ENCODE results near the gene RAB23. TPM values are rescaled to one million over a fixed set of nuclear protein-coding genes. Genes with fewer than 3 reads are reported as not detected.
A peak's percentile ranks its signal among the peaks of the same experiment; 100 is the strongest.
"Not testable (repeated sequence)": the region's sequence is repeated elsewhere in the genome, so short reads cannot be mapped to it uniquely, and the experiment has no call there.

The RAB23 gene
- total RNA-seq, 2 donors from 2014 or later, result 43.7 to 44.7 TPM

DNA sequence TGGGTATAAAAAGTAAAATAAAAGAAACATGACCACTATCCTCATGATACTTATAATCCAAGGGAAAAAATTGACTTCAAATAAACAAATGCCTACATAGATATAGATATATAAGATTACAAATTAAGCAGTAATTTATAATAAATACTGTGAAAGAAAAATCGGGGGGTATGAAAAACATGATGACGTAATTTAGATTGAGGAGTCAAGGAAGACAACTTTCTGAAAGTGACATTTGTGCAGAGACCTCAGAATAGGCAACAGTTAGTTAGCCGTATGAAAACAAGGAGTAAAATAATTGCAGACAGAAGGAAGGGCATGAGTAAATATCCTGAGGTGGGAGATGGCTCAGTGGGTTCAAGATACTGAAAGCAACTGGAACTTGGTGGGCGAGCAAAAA, 28.2 kb upstream of the RAB23 start:
- H3K27me3 ChIP-seq (replicated peaks; ENCODE audit: insufficient read depth), result no peaks in the 10 kb centered on the region
- ATAC-seq (ENCODE audit: insufficient number of reproducible peaks, low FRiP score, low read depth), result no peak
- no peaks in the 10 kb centered on the region for H3K36me3 ChIP-seq
- no peak overlapping the region for H3K27ac ChIP-seq
- TF ChIP-seq, protein P1, sequence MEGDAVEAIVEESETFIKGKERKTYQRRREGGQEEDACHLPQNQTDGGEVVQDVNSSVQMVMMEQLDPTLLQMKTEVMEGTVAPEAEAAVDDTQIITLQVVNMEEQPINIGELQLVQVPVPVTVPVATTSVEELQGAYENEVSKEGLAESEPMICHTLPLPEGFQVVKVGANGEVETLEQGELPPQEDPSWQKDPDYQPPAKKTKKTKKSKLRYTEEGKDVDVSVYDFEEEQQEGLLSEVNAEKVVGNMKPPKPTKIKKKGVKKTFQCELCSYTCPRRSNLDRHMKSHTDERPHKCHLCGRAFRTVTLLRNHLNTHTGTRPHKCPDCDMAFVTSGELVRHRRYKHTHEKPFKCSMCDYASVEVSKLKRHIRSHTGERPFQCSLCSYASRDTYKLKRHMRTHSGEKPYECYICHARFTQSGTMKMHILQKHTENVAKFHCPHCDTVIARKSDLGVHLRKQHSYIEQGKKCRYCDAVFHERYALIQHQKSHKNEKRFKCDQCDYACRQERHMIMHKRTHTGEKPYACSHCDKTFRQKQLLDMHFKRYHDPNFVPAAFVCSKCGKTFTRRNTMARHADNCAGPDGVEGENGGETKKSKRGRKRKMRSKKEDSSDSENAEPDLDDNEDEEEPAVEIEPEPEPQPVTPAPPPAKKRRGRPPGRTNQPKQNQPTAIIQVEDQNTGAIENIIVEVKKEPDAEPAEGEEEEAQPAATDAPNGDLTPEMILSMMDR (IDR thresholded peaks at IDR 0.05), result no peak
- H3K4me3 ChIP-seq, result no peak overlapping the region
- H3K9me3 ChIP-seq, result no peaks in the 10 kb centered on the region
- no peak for DNase-seq (ENCODE audit: low spot score)
- peaks cover 12 to 25% of the 10 kb centered on the region in 2 donors for H3K4me1 ChIP-seq (ENCODE audit: control insufficient read depth in 1 of 2, low read depth in 2 of 2)

DNA sequence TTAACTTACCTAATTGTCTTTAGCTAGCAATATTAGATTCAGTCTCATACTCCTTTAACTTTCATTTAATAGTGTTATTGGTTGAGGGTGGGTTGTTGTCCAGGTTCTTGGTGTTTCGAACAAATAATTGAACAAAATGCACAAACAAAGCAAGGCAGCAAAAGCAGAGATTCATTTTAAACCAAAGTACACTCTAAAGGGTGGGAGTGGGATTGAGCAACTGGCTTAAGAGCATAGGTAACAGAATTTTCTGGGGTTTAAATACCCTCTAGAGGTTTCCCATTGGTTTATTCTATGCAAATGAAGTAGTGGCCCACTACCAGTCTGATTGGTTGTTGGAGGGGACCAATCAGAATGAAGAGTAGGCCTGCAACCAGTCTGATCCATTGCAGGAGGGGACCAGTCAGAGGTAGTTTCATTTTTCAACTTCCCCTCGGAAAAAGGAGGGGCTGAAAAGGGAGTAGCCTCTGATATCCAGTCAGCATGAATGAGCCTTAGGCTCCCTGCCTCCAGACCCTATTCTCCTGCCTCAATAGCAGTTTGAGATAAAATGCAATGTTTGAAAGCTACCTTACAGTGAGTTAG, 26.3 kb upstream of the RAB23 start:
- no peaks in the 10 kb centered on the region for H3K36me3 ChIP-seq
- H3K4me3 ChIP-seq, result no peak overlapping the region
- ATAC-seq (ENCODE audit: insufficient number of reproducible peaks, low FRiP score, low read depth) (no peak), DNase-seq (ENCODE audit: low spot score) (no peak)
- no peaks in the 10 kb centered on the region for H3K9me3 ChIP-seq
- TF ChIP-seq, protein P1 (IDR thresholded peaks at IDR 0.05), result no peak
- H3K27me3 ChIP-seq (replicated peaks; ENCODE audit: insufficient read depth), result no peaks in the 10 kb centered on the region
- peak overlapping the region in 1 of 2 donors; percentile 23 for H3K27ac ChIP-seq
- peaks cover 9 to 14% of the 10 kb centered on the region in 2 donors for H3K4me1 ChIP-seq (ENCODE audit: control insufficient read depth in 1 of 2, low read depth in 2 of 2)

DNA sequence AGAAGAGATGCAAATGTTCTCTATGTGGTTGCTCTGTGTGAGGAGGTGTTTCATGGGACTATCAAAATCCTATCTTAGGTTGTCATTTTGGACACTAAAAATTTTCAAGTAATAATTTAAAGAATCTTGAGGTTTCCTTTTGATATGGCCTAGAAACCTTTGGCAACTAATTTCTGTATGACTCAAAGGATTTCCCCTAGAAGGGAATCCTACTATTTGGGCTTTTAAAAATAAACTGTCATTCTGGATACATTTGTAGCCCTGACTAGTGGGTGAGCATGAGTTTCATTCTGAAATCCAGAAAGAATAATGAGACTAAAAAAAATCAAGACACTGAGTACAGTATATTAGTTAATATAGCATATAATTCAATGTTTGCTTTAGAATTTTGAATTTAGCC, 25.5 kb upstream of the RAB23 start:
- Histone ChIP-seq H3K4me3 (no peak overlapping the region), H3K36me3 (no peaks in the 10 kb centered on the region), H3K27me3 (replicated peaks; ENCODE audit: insufficient read depth) (no peaks in the 10 kb centered on the region), H3K4me1 (ENCODE audit: control insufficient read depth in 1 of 2, low read depth in 2 of 2) (peaks cover 7 to 12% of the 10 kb centered on the region in 2 donors), H3K27ac (peak overlapping the region in 1 of 2 donors; percentile 34), H3K9me3 (no peaks in the 10 kb centered on the region)
- ATAC-seq (ENCODE audit: insufficient number of reproducible peaks, low FRiP score, low read depth) (no peak), DNase-seq (ENCODE audit: low spot score) (no peak)
- TF ChIP-seq, protein P1 (IDR thresholded peaks at IDR 0.05), result no peak

DNA sequence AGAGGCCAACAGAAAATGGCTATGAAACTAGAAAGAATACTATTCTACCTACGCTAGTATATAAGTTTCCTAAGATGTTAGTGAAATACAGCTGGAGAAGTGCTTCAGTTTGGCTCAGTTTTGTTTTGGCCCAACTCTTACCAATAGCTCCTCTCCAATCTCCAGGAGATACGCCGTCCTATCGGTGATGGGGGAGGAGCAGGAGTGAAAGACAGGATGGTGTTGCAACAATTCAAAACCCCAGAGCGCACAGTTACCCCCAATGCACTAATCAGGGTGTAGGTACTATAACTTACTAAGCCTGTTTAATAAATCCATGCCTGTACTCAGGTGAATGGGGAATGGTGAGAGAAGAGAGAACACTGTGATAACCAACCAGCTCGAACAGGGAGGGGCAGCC, 24.2 kb upstream of the RAB23 start:
- H3K4me1 ChIP-seq (ENCODE audit: control insufficient read depth in 1 of 2, low read depth in 2 of 2), result peaks cover 4 to 7% of the 10 kb centered on the region in 2 donors
- no peaks in the 10 kb centered on the region for H3K27me3 ChIP-seq (replicated peaks; ENCODE audit: insufficient read depth)
- TF ChIP-seq, protein P1 (IDR thresholded peaks at IDR 0.05), result no peak
- no peak overlapping the region for H3K27ac ChIP-seq
- H3K9me3 ChIP-seq, result no peaks in the 10 kb centered on the region
- H3K4me3 ChIP-seq, result no peak overlapping the region
- DNase-seq (ENCODE audit: low spot score) (no peak), ATAC-seq (ENCODE audit: insufficient number of reproducible peaks, low FRiP score, low read depth) (no peak)
- H3K36me3 ChIP-seq, result no peaks in the 10 kb centered on the region

DNA sequence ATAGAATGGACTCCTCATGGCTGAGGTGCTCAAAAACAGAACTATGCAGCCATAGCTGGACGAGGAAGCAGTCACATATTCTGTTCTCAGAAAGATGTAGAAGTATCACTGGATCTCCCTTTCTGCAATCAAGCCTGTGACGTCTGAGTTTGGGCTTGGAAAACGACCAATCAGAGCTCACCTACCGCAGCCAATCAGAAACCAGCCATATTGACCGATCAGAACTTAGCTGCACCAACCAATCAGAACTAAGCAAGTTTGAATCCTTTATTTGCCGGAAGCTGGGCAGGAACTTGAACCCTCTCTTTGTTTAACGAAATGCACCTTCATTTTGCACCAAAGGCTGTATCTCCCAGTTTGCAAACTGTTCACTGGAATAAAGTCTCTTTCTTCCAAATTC, 21.8 kb upstream of the RAB23 start:
- Histone ChIP-seq H3K27ac (peak overlapping the region in 1 of 2 donors; percentile 82), H3K4me1 (ENCODE audit: control insufficient read depth in 1 of 2, low read depth in 2 of 2) (peaks cover 4 to 7% of the 10 kb centered on the region in 2 donors), H3K27me3 (replicated peaks; ENCODE audit: insufficient read depth) (no peaks in the 10 kb centered on the region), H3K4me3 (no peak overlapping the region), H3K9me3 (no peaks in the 10 kb centered on the region), H3K36me3 (no peaks in the 10 kb centered on the region)
- DNase-seq (ENCODE audit: low spot score) (no peak), ATAC-seq (ENCODE audit: insufficient number of reproducible peaks, low FRiP score, low read depth) (no peak)
- TF ChIP-seq, protein P1 (IDR thresholded peaks at IDR 0.05), result no peak

DNA sequence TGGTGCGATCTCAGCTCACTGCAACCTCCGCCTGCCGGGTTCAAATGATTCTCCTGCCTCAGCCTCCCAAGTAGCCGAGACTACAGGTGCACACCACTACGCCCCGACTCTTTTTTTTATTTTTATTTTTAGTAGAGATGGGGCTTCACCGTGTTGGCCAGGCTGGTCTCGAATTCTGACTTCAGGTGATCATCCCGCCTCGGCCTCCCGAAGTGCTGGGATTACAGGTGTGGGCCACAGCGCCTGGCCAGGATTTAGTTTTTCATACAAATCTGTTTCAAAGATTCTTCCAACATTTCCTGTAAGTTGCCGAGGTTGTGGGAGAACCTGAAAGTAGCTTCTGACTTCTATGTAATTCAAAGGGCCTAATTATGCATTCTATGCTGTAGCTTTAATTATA, 21.4 kb upstream of the RAB23 start:
- H3K9me3 ChIP-seq; DNase-seq (ENCODE audit: low spot score); H3K27me3 ChIP-seq (replicated peaks; ENCODE audit: insufficient read depth); H3K4me1 ChIP-seq (ENCODE audit: control insufficient read depth in 1 of 2, low read depth in 2 of 2); H3K36me3 ChIP-seq; H3K4me3 ChIP-seq; ATAC-seq (ENCODE audit: insufficient number of reproducible peaks, low FRiP score, low read depth): not testable (repeated sequence)
- peak overlapping the region; percentile 62 to 82 for H3K27ac ChIP-seq

Data from thoracic aorta (tissue), 2 donors.